HG02763 (cell line): Measurements from ENCODE around the gene C1orf105.

Source experiments
- ATAC-seq: cut with Tn5 transposase; IDR thresholded peaks from one replicate; pipeline ENCODE4 v1.9.1; 2021; ENCODE audit warnings: mild to moderate bottlenecking, moderate library complexity; ENCODE audit not compliant: unreplicated experiment

C1orf105 gene

GRCh38 chr1:172395576-172395975, 24.9 kb upstream of the C1orf105 start:
- ATAC-seq, result no peak

DNA sequence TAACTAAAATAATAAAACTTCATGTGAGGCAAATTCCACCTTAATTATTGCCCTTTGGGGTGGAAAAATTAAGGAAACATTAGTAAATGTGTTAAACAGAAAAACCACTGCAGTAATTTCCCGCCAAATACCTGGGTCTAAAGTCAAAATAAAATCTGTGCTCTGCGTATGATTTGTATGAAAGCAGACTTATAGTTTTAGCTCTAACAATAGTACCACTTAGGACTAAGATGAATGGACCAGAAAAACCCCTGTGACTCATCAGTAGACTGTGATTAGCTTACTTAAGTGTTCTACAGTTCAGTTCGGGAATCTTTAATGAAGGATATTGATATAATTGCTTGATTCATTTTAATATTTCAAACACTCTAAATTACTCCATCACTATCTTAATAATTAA, 23.3 kb upstream of the C1orf105 start:
- ATAC-seq, result no peak

GRCh38 chr1:172397633-172398032, 22.9 kb upstream of the C1orf105 start:
- no peak for ATAC-seq

DNA sequence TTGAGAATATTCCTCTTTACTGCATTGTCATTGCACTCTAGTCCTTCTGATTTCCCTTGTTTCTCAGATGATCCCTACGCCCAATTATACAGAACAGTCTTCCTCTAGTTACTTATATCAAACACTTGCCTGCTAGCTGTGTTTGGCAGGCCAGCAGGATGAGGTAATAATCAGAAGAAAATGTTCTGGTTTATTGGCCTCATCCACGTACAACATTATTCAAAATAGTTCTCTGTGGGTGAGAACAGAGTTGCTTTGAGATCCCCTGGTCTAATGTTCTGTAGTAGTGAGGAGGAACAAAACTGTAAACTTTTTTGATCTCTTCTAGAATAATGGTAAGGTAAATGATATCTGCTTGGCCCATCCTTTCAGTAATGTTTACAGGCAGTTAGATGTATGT, 22.3 kb upstream of the C1orf105 start:
- ATAC-seq, result no peak

- no peak for ATAC-seq
Observed at GRCh38 chr1:172398970-172399755, 21.3 kb upstream of the C1orf105 start.

GRCh38 chr1:172399756-172400721, 20.4 kb upstream of the C1orf105 start:
- ATAC-seq, result no peak

DNA sequence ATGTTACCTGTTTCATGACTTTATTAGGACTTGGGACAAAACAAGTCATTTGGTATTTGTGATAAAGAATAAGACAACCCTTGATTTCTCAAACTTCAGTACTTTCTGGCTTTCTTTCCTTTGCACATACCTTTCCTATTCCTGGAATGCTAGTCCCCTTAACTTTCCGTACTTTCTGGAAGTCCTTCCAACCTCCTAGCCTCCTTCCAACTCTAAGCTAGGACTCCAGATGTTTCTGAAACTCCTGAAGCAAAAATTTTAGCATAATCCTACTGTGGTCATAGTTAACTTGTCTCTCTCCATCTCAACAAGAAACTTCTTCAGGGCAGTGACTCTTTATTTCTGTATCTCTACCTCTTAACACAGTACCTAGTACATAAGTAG, 19.8 kb upstream of the C1orf105 start:
- no peak for ATAC-seq

DNA sequence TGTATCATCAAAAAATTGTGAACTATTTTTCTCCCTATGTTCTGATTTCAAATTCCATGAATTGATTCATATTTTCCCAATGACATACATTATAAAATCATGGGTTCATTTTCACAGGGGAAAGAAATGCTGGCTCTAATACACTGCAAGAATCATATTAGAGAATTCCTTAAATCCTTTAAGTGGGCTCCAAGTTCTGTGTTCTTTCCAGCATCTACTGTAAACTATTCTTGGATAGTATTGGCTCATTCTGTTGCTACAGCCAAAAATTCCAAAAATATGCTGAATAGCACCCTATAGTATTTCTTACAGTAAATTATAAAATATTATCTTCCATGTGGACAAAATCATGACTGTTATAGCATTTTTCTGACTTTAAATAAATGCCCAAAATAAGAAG, 19.0 kb upstream of the C1orf105 start:
- ATAC-seq, result no peak

GRCh38 chr1:172401892-172402291, 18.6 kb upstream of the C1orf105 start:
- ATAC-seq, result no peak

GRCh38 chr1:172402878-172403569, 17.5 kb upstream of the C1orf105 start:
- ATAC-seq, result no peak

- ATAC-seq, result no peak
Observed at GRCh38 chr1:172404121-172404520, 16.4 kb upstream of the C1orf105 start.

- ATAC-seq, result no peak
Observed at GRCh38 chr1:172405912-172406311, 14.6 kb upstream of the C1orf105 start.

DNA sequence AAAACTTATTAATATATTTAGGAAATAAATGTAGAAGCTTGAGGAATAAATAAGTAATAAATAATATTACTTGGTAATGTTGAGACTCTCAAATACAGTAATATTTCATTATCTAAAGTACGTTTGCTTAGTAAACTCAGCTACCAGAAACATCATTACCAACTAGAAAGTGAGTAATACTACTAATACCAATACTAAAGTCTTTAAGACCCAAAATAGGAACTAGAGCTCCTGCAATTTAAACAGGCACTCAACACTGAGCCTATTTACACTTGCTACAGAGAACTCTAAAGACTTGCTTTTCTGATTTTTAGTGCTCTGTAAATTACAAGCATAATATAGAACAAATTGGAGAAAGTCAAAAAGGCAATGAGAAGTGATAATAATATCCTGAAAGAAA, 13.5 kb upstream of the C1orf105 start:
- no peak for ATAC-seq

- ATAC-seq, result no peak
Observed at GRCh38 chr1:172408958-172409357, 11.5 kb upstream of the C1orf105 start.

GRCh38 chr1:172410027-172410426, 10.5 kb upstream of the C1orf105 start:
- ATAC-seq, result no peak

- ATAC-seq, result no peak
Observed at GRCh38 chr1:172411791-172412338, 8.6 kb upstream of the C1orf105 start.

DNA sequence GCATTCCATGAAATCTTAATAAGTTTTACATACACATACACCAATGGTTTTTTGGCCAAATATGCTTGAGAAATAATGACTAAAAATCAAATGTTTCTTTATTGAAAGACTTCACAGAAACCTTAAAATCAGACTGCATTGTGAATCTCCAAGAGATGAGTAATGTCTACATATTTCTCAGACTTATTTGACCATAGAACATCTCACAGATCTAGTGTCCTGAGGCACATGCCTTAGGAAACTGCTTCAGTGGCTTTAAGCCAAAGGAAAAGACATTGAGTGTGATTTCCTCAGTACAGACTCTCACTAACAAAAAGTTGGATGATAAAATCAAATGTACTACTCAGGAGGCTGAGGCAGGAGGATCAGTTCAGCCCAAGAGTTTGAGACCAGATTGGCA, 6.2 kb upstream of the C1orf105 start:
- no peak for ATAC-seq

GRCh38 chr1:172416496-172417035, 3.9 kb upstream of the C1orf105 start:
- ATAC-seq, result no peak

DNA sequence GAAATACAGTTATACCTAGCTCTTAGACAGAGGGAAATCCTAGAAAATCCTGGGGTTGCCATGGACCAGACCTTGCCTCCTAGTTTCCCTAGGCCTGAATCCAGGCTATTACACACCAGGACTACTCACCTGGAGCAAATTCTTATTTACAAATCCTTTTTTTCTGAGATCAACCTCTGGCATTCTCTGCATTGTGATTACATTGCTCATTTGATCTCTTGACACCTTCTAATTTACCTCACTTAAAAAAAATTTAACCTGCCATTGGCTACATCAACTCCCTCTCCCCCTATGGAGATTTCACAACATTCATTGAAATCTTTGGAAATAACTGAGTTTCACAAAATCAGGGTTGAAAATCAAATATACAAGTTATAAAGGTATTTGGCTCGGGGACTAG, 2.9 kb upstream of the C1orf105 start:
- ATAC-seq, result no peak

- no peak for ATAC-seq
Observed at GRCh38 chr1:172421974-172422604, 1.6 kb downstream of the C1orf105 start.
